ENCODE results near the gene PCLAF. TPM values are rescaled to one million over a fixed set of nuclear protein-coding genes. Genes with fewer than 3 reads are reported as not detected.

Gene PCLAF
- total RNA-seq, 2 donors from 2014 or later, result 28.9 to 78.0 TPM

GRCh38 chr15:64354688-64355344, 26.4 kb downstream of the PCLAF start:
- no peaks in the 10 kb centered on the region for H3K9me3 ChIP-seq (ENCODE audit: control insufficient read depth, low read length)
- peaks cover 5% of the 10 kb centered on the region for H3K36me3 ChIP-seq (ENCODE audit: control insufficient read depth, insufficient read depth, low read length)
- Mint-ChIP-seq H3K27ac (peak overlapping the region; percentile 95), H3K27me3 (ENCODE audit: insufficient read depth) (no peaks in the 10 kb centered on the region), H3K9me3 (no peaks in the 10 kb centered on the region), H3K4me3 (peak overlapping the region; percentile 94), H3K36me3 (ENCODE audit: low read depth) (peaks cover 2% of the 10 kb centered on the region), H3K4me1 (peaks cover 14% of the 10 kb centered on the region)
- no peak for TF ChIP-seq CTCF (conservative IDR thresholded peaks at IDR 0.05)
- peak overlapping the region; percentile 52 for H3K9ac ChIP-seq (ENCODE audit: extremely low read depth, low read length, poor library complexity, severe bottlenecking)
- DNase-seq, result no peak
- H3K27ac ChIP-seq (ENCODE audit: low read depth, low read length), result no peak overlapping the region
- 26 to 41% methylated on average over 4 of the region's 5 CpGs for WGBS, 2 experiments (ENCODE audit: insufficient coverage in 1 of 2, insufficient read length in 1 of 2)
- H3K4me1 ChIP-seq (ENCODE audit: control insufficient read depth, insufficient read depth, low read length), result no peaks in the 10 kb centered on the region
- H3K4me3 ChIP-seq (ENCODE audit: low read length), result peak overlapping the region; percentile 86
- H3K27me3 ChIP-seq (ENCODE audit: control insufficient read depth, insufficient read depth, low read length, poor library complexity, severe bottlenecking), result no peaks in the 10 kb centered on the region

GRCh38 chr15:64351265-64351664, 30.0 kb downstream of the PCLAF start:
- H3K27ac Mint-ChIP-seq, result no peak overlapping the region
- H3K9me3 Mint-ChIP-seq, result no peaks in the 10 kb centered on the region
- Histone ChIP-seq H3K4me1 (ENCODE audit: control insufficient read depth, insufficient read depth, low read length) (no peaks in the 10 kb centered on the region), H3K4me3 (ENCODE audit: low read length) (no peak overlapping the region), H3K27ac (ENCODE audit: low read depth, low read length) (no peak overlapping the region), H3K9ac (ENCODE audit: extremely low read depth, low read length, poor library complexity, severe bottlenecking) (no peak overlapping the region), H3K27me3 (ENCODE audit: control insufficient read depth, insufficient read depth, low read length, poor library complexity, severe bottlenecking) (no peaks in the 10 kb centered on the region), H3K9me3 (ENCODE audit: control insufficient read depth, low read length) (no peaks in the 10 kb centered on the region), H3K36me3 (ENCODE audit: control insufficient read depth, insufficient read depth, low read length) (peaks cover 28% of the 10 kb centered on the region)
- no peak overlapping the region for H3K4me3 Mint-ChIP-seq
- no peak for TF ChIP-seq CTCF (conservative IDR thresholded peaks at IDR 0.05)
- H3K27me3 Mint-ChIP-seq (ENCODE audit: insufficient read depth), result no peaks in the 10 kb centered on the region
- H3K4me1 Mint-ChIP-seq, result peaks cover 9% of the 10 kb centered on the region
- 83 to 95% methylated on average over 2 to 6 of the region's 7 CpGs for WGBS, 2 experiments (ENCODE audit: insufficient coverage in 1 of 2, insufficient read length in 1 of 2)
- peaks cover 26% of the 10 kb centered on the region for H3K36me3 Mint-ChIP-seq (ENCODE audit: low read depth)
- DNase-seq, result no peak

GRCh38 chr15:64349375-64349774, 31.9 kb downstream of the PCLAF start:
- Mint-ChIP-seq H3K9me3 (no peaks in the 10 kb centered on the region), H3K4me1 (peaks cover 10% of the 10 kb centered on the region), H3K36me3 (ENCODE audit: low read depth) (peaks cover 26% of the 10 kb centered on the region), H3K27me3 (ENCODE audit: insufficient read depth) (no peaks in the 10 kb centered on the region), H3K4me3 (no peak overlapping the region), H3K27ac (no peak overlapping the region)
- Histone ChIP-seq H3K4me1 (ENCODE audit: control insufficient read depth, insufficient read depth, low read length) (peaks cover 6% of the 10 kb centered on the region), H3K4me3 (ENCODE audit: low read length) (no peak overlapping the region), H3K36me3 (ENCODE audit: control insufficient read depth, insufficient read depth, low read length) (peaks cover 28% of the 10 kb centered on the region), H3K27me3 (ENCODE audit: control insufficient read depth, insufficient read depth, low read length, poor library complexity, severe bottlenecking) (no peaks in the 10 kb centered on the region), H3K9ac (ENCODE audit: extremely low read depth, low read length, poor library complexity, severe bottlenecking) (no peak overlapping the region), H3K27ac (ENCODE audit: low read depth, low read length) (no peak overlapping the region), H3K9me3 (ENCODE audit: control insufficient read depth, low read length) (no peaks in the 10 kb centered on the region)
- 90 to 100% methylated on average over 2 of the region's 2 CpGs for WGBS, 2 experiments (ENCODE audit: insufficient coverage in 1 of 2, insufficient read length in 1 of 2)
- no peak for DNase-seq
- no peak for TF ChIP-seq CTCF (conservative IDR thresholded peaks at IDR 0.05)

All from endodermal cell (in vitro differentiated cells).